Left lobe of liver (tissue), 2 donors: Measurements from ENCODE around the gene C2CD2. TPM values are rescaled to one million over a fixed set of nuclear protein-coding genes. Genes with fewer than 3 reads are reported as not detected.

Experiments
- ATAC-seq: fragments of 200-7000 bp; cut with Tn5 transposase; one replicate; pipeline ENCODE4 v1.9.1; 2020; ENCODE audit warnings: mild to moderate bottlenecking, moderate library complexity
- DNase-seq: peaks from one replicate; pipeline ENCODE4 v3.0.0-alpha.2; 2020; ENCODE audit warnings: low spot score
- total RNA-seq: library from RNA; stranded (reverse); gene quantifications from one replicate; pipeline ENCODE4 v1.2.1, GENCODE V29; 2021
- donor health status: DM: no; HTN: no; CAD: no; lungs with moderate emphysema.
- donor health status: DM: no; HTN: yes; CAD: no.

C2CD2 gene
- total RNA-seq, 1 donor from 2014 or later, result 10.5 TPM

DNA sequence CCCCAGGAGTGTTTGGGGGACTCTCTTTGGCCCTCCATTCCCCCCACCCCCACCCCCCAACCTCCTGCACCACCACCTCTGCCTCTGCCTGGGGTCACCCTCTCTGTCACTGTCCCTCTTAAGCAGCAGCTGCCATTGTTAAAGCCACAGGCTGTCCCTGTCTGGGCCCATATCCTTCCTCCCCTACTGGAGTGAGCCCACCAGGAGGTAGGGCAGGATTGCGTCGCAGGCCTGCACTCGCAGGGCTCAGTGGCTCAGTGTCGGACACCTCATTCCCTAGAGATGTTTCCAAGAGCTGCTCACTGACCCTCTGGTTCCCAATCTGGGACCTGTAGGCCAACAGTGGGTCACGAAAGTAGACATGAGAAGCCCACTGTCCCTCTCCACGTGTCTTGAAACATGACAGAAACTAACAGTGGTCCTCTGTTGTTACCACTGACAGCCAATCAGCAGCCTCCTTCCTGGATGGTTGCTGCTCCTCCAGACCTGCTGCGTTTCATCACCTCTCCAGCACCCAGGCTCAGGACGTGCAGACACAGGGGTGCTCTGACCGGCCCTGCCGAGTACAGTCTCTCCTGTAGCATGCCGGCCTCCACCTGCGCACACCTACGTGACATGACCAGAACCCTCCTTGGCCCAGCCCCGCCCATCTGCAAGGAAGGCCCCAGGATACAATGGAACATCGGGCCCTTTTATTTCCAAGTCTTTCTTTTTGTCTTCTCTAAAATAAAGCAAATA lies 82.4 kb downstream of the C2CD2 start:
- no peak for DNase-seq
- ATAC-seq, result no peak

DNA sequence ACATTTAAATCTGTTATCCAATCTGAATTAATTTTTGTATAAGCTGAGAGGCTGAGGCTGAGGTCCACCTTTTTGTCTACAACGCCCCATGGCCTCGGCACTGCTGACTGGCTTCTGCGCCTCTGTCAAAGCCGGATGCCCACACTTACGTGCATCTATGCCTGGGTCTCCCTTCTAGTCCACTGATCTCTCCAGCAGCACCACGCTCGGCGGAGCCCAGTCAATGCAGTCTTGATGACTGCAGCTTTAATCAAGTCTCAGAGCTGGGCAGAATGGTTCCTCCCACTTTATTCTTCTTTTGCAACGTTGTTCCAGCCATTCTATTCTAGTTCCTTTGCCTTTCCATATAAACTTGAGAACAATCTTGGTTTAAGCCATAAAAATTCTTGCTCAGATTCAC lies 84.0 kb downstream of the C2CD2 start:
- no peak for DNase-seq
- no peak for ATAC-seq

DNA sequence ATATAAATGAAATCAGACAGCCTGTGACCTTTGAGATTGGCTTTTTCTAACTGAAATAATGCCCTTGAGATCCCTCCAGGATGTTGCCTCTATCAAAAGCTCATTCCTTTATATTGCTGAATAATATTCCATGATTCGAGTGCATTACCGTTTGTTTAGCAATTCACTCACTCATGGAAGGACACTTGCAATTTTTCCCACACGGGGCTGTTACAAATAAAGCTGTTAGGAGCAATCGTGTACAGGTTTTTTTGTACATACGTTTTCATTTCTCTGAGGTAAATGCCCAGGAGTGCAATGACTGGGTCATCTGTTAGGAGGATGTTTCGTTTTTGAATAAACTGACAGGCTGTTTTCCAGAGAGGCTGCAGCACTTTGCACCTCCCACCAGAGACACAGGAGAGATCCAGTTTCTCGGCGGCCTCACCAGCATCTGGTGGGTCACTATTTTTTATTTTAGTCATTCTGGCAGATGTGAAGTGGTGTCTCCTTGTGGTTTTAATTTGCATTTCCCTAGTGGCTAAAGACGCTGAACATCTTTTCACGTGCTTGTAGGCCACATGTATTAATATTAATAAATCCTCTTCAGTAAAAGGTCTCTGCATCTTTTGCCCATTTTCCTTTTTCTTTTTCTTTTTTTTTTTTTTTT lies 85.6 kb downstream of the C2CD2 start:
- ATAC-seq (no peak), DNase-seq (no peak)

DNA sequence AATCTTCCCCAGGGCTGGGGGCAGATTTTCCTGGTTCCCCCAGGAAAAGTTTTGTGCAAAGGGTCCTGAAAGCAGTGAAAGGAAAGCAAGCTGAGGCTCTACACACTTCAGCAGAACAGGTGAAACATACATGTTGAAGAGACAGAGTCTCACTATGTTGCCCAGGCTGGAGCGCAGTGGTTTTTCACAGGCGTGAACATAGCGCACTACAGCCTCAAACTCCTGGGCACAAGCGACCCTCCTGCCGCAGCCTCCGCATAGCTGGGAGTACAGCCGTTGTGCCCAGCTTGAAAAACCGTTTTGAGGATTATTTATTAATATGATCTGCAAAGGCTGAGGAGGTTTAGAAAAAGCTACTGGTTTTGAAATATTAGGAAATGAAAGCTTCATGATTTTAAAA lies 86.5 kb downstream of the C2CD2 start:
- no peak for DNase-seq
- ATAC-seq, result no peak

DNA sequence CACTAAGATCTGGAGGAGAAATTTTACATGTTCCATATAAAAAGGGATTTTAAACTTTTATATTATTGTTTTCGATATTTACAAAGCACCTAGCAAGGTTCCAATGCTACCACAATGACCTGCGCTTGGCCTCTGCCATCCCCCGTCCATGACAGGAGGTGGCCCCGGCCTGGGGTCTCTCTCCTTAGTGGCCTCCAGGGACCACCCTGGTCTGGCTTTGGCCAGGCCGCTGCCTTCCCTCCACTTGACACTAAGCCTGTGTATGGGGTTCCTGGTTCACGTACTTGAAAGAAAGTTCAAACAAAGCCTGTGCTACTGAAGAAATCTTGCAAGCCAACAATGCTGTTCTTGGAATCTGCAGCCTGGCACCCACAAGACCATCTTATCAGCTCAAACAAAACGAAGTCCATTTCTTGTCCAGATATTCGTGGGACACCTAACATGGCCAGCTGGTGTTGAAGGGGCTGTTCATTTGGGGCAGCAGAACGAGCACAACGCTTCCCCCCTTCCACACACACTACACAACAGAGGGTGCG lies 87.5 kb downstream of the C2CD2 start:
- ATAC-seq (no peak), DNase-seq (no peak)

DNA sequence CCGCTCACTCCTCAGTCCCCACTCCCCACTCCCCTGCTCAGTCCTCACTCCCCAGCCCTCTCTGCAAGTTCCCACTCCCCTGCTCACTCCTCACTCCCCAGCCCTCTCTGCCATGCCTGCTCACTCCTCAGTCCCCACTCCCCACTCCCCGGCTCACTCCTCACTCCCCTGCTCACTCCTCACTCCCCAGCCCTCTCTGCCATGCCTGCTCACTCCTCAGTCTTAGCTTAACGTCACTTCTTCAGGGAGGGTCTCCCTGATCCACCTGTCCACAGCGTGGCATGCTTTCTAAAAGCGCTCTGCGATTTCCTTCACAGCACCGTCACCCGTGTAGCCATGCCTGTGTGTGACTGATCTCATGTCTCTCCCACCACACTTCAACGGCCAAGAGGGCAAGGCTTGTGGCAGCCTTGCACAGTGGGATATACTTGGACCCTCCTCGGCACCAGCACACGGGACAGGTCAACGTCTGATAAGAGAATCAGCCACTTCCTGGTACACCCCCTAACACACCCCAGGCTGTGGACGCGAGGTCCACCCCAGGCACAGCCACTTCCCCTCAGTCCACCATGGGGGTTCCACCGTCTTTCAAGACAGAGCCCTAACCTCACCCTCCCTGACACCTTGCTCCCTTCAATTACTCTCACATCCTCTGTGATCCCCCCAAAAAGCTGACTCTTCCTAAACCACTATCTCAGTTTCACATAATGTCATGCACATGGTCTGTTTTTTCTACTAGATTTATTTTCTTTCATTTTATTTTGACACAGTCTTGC lies 88.6 kb downstream of the C2CD2 start:
- no peak for DNase-seq
- no peak for ATAC-seq

DNA sequence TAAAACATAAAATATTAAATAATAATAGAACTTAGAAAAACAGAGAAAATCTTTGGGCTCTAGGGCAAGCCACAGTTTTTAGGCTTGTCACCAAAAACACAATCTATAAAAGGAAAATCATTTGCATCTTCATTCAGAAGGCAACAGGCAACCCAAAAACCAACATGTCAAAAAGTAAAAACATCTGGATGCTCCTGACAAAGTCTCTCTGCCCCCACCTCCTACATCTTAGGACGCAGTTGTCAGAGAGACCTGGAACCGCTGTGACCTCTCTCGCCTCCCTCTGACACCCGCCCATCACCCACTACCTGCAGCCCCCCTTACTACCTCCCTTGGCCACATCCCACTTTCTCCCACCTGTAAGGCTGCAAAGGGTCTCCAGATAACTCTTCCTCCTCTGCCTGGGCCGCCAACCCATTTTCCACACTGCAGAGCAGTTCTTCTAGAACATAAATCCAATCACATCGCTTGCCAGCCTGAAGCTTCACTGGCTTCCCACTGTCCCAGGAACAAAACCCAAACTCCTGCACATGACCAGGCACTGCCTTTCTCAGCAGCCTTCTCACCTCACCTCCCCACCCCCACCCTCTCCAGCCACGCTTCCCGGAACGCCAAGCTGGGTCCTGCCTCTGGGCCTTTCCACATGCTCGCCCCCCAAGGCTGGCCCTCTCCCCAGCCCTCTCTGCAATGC lies 89.4 kb downstream of the C2CD2 start:
- ATAC-seq, result no peak
- no peak for DNase-seq

DNA sequence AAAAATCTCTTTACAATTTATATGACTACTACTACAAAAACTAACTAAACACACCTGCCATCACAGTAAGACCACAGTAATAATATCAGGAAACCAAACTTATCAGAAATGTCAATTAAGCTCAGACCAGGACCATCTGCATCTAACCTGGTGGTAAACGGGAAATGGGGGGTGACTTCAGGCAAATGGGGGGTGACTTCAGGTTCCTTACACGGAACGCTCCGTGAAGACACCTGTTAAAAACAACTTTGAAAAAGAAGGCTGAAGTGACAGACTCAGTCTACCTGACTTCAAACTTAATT lies 90.4 kb downstream of the C2CD2 start:
- no peak for ATAC-seq
- no peak for DNase-seq

DNA sequence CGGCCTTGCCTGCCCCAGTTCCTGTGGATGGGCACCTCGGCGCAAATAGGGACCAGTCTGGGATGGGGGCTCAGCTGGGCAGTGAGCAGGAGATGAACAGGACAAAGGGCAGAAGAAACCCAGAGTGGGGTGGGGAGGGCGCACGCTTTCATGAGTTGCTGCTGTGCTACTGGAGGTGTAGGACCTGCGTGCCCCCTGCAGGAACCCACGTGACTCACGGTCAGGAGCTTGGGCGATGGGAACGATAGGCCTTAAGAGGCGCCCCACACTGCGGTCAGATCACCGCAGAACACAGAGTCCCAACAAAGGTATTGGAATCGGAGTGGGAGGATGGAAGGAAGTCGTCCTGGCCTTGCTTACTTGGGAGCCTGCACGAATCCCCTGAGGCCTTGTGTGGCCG lies 91.8 kb downstream of the C2CD2 start:
- DNase-seq, result no peak

DNA sequence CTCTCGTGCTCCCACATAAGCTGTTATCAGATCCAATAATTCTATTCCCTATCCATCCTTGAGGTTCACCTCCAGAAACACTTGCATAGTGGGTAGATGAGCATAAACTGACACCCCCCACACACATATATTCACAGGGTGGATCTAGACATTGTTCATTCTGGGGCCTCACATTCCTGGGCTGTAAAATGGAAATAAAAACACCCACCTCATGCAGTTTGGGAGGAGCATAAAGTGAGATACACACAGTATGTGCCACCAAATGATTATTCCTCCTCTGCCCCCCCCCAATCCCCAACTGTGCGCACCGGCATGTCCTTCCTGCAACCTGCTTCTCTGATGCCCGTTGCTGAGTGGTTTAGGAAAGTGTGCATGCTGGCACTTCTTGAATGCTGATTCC lies 92.6 kb downstream of the C2CD2 start:
- DNase-seq (no peak), ATAC-seq (no peak)

More for the DNA sequence above, 91.8 kb downstream of the C2CD2 start:
- ATAC-seq, result no peak

DNA sequence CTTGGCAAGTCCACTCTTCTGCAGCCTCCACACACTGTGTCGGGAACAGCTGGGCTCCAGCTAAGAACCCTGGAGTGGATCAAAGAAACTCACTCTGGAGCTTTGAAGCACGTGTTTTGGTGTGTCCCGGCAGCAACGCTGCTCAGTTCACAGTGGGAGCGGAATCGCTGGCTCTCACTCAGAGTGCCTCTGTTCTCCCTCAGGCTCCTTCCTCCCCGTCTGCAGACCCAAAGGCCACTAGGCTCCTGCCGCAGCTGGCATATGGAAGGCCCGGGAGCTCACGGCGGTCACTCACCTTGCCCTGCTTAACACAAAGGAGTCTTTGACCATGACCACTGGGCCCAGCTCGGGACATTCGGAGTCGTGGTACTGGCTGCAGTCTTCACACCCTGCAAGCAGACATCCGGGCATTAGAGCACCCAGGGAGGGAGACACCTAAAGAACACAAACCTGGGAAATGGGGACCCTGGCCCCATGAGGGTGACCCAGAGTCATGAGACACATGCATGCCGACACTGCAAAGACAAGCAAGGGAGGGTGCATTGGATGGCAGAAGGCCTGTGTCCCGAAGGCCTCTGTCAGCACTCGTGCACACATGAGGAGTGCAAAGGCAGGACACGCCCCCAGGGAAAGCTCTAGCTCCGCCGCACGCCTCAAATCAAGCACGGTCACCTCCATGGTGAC lies 94.4 kb downstream of the C2CD2 start:
- DNase-seq, result no peak
- no peak for ATAC-seq

DNA sequence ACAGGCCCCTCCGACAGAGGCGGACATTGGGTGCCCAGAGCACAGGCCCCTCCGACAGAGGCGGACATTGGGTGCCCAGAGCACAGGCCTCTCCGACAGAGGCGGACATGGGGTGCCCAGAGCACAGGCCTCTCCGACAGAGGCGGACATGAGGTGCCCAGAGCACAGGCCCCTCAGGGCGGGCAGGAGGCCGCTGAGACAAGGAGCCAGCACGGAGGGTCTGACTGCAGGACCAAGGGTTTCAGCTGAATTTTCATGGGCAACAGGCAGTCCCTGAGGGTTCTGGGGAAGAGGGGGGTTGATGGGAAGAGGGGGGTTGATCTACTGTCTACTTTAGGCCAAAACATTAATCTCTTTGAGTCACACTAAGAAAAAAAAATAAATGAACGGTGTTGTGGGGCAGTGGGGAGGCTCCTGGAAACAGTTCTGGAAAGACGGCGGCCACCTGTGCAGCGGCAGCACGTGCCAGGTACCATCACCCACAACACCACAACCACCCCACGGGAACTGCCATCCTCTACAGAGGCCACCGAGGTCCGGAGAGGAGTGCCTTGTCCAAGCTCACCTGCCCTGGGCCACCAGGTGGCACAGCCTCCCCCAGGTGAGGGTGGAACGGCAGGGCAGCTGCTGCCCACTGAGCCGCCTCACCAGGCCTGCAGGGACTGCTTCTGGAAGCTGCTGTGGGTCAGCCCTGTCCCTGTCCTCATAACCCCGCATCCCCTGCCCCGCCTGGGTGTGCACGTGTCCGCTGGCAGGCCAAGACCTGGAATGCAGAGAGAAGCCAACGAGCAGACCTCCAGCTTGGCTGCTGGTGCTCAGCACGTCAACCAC lies 95.1 kb downstream of the C2CD2 start:
- no peak for ATAC-seq
- no peak for DNase-seq

DNA sequence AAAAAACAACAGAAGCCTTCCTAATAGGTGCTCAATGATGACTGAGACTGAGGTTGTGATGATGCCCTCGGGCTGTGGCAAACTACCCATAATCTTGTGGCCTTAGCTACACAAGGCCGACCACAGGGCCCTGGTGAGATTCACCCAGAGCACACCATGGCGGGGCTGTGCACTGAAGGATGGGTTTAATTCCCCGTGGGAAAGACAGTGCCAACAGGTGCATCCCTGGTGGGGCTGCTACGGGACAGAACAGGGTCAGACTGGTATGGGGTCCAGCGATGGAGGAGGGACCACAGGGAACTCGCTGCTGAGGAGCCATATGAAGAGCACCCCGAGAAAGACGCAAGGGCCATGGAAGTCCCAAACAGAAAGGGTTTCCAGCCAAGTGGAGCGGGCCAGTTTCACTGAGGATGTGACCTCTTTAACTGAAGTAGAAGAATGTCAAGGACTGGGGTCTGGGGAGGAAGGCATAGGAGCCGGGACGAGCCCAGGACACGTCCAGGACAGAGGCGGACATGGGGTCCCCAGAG lies 96.0 kb downstream of the C2CD2 start:
- ATAC-seq (no peak), DNase-seq (no peak)

DNA sequence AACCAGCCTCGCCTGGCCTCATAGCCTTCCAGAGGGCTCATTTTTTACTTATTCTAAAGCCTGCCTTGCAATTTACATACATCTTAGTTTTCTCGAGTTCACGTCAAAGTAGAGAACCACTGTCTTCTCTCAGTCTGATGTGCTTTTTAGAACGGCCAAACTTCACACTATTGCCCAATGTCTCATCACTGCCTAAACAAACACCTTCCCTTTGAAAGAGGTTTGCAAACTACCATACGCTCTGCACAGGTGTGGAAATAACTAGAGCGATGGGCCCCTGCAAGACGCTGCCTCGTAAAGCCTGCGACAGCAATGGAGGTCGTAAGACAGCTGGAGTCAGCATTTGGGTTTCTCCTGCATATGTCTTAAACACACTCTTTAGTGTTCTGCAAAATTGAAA lies 97.2 kb downstream of the C2CD2 start:
- ATAC-seq, result peak; percentile 72
- DNase-seq, result no peak

DNA sequence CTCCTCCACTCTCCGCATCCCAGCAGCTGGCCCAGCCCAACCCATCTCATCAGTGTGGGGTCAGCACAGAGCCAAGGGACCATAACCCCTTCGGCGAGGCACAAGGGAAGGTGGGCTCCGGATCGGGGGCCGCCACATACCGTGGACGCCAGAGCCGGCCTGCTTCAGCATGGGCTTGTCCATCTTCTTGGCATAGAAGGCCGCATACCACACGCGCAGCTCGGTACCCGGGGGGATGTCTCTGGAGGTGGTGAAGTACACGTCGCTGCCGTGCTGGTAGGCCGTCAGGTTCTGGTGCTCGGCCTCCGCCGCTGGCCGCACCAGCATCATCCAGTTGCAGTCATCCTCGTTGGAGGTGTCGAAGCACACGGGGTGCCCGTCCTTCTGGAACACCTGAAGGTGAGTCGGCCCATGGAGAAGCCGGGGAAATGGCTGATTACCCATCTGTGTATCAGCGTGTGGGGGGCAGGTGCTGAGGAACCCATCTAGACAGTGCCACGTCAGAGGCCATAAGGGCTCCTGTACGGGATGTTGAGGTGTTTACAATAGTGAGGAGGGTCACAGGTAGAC lies 99.3 kb downstream of the C2CD2 start:
- DNase-seq, result no peak
- no peak for ATAC-seq

DNA sequence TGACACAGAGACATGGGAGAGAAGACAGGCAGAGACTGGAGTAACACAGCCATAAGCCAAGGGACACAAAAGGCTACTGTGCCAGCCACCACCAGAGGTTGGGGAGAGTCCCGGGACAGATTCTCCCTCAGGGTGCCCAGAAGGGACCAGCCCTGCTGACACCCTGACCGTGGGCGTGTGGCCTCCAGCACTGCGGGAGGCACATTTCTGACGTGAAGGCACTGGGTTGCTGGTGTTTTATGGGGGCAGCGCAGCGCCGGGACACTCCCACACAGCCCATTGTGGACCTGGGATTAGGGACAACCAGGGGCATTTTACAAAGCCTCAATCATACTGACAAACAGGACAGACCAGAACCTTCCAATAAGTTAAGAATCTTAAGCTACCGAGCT lies 100.9 kb downstream of the C2CD2 start:
- ATAC-seq (no peak), DNase-seq (no peak)

DNA sequence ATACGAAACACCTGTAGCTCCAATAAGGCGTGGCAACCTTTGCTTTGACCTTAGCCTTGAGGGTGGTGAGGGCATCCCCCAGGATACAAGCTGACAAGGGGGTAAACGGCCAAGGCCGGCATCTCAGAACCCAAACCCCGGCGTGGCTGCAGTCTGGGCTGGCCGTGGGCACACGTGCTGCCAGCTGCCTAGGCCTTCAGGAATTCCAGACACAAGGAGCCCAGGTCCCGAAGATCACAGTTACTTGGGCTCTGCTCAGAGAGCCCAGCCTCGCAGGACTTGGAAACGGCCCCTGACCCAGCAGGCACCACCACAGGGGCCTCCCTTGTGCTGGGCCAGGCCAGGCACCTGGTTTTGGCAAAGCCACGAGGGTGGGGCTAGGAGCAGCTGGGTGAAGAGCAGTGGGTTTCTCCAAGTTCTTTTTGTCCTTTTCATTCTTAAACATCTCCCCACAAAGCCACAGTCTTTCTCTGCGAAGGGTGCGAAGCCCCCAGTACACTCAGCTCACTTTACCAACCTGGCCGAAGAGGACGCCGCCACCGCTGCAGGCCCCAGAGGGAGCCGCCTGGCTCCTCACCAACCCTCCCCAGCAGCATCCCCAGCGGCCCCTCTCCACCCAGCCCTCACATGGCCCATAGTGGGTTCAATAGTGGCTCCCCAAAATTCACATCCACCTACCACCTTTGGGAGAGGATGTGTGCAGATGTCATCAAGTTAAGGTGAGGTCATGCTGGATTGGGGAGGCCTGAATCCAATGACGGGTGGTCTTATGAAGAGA lies 101.5 kb downstream of the C2CD2 start:
- ATAC-seq, result no peak

DNA sequence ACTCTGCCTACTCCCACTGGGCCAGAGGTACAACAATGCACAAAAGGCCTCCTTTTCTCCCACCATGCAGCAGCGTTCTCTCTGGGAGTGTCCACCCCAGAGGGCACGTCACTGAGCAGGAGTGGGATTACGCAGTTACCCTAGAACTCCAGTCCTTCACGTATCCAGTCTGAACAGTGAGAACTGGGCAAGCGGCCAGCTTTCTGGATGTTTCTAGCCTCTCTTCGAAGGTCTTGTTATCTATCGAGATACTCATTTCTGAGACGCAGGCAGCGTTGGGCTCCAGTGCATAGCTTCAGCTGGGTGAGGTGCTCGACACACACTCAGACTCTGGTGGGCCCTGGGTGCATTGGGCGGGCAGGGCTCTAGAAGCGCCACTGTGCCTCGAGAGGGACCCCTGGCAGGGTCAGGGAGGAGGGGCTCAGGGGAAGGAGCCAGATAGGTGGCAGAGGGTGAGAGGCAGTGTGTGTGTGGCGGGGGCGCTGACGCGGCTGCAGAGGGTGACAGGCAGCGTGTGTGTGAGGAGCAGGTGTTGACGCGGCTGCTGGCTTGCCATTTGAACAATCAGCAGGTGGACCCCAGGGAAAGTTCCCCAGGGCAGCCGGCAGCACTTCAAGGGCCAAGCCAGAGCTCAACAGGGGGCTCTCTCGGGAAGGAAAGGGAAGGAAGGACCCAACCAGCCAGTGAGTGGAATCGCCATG lies 102.6 kb downstream of the C2CD2 start:
- DNase-seq, result no peak
- no peak for ATAC-seq

More for the DNA sequence above, 101.5 kb downstream of the C2CD2 start:
- no peak for DNase-seq
